PC-9 (cell line): ENCODE results near the gene TRIP11.

Source experiments
- EZH2 ChIP-seq: fragments of 200-600 bp; sonication (generic); IDR thresholded peaks from 2 replicates; pipeline ENCODE4 v1.8.0; 2017; ENCODE audit warnings: antibody characterized with exemption, low read depth
- TF ChIP-seq, protein P1 (sequence below): fragments of 200-600 bp; sonication (generic); conservative IDR thresholded peaks from 2 replicates; pipeline ENCODE4 v1.6.1; 2017; ENCODE audit warnings: mixed run types, antibody characterized with exemption, mild to moderate bottlenecking, moderate library complexity

DNA sequence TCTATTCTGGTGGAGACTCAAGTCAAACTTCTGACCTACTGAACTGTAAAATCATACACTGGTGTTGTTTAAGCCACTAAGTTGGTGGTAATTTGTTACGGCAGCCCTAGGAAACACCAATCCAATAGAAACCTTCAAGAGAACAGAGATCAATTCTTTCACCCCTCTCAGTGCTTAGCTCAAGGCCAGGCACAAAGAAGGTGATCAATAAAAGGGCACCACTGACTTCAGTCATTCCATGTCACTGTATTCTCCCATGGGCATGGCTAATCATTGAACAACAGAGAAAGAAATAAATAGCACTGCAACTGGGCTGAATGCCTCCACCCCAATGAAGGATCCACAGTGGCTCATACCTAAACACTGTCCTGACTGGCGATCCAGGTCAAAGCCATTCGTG lies 99.7 kb downstream of the TRIP11 start:
- TF ChIP-seq, protein P1, sequence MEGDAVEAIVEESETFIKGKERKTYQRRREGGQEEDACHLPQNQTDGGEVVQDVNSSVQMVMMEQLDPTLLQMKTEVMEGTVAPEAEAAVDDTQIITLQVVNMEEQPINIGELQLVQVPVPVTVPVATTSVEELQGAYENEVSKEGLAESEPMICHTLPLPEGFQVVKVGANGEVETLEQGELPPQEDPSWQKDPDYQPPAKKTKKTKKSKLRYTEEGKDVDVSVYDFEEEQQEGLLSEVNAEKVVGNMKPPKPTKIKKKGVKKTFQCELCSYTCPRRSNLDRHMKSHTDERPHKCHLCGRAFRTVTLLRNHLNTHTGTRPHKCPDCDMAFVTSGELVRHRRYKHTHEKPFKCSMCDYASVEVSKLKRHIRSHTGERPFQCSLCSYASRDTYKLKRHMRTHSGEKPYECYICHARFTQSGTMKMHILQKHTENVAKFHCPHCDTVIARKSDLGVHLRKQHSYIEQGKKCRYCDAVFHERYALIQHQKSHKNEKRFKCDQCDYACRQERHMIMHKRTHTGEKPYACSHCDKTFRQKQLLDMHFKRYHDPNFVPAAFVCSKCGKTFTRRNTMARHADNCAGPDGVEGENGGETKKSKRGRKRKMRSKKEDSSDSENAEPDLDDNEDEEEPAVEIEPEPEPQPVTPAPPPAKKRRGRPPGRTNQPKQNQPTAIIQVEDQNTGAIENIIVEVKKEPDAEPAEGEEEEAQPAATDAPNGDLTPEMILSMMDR: no peak
- TF ChIP-seq EZH2: no peak
